Measurements from ENCODE around the gene VSIG8. TPM values are rescaled to one million over a fixed set of nuclear protein-coding genes. Genes with fewer than 3 reads are reported as not detected.

Gene VSIG8
- total and polyA plus RNA-seq, 2 donors (not counting 3 experiments of a cell fraction or from before 2014, with no cell fraction given), result not detected

DNA sequence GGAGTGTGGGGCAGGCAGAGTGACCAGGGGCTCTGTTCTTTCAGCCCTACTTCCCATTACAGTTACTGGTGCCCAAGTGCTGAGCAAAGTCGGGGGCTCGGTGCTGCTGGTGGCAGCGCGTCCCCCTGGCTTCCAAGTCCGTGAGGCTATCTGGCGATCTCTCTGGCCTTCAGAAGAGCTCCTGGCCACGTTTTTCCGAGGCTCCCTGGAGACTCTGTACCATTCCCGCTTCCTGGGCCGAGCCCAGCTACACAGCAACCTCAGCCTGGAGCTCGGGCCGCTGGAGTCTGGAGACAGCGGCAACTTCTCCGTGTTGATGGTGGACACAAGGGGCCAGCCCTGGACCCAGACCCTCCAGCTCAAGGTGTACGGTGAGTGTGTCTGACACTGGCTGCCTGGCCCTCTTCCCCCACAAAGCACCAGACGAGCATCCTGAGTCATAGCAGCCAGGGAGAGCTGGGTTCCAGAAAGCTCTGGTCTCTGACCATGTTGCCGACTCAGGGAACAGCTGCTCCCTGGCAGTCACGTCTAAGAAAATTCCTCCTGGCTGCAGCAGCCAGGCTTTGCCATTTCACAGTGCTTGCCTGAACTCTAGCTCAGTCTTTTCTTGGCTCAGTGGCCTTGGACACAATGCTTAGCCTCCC lies 32.5 kb downstream of the VSIG8 start:
- BruUV-seq (replicated peaks), result no TSS peak
- H4K20me1 ChIP-seq (replicated peaks; ENCODE audit: control insufficient read depth, extremely low read depth, insufficient read depth, low read length), result no peaks in the 10 kb centered on the region
- no peak for FAIRE-seq
- H3K9me3 ChIP-seq (replicated peaks; ENCODE audit: control insufficient read depth, insufficient read depth, low read length), result no peaks in the 10 kb centered on the region
- no peaks in the 10 kb centered on the region for H3K79me2 ChIP-seq (ENCODE audit: control insufficient read depth, insufficient read depth, low read length)
- ChIA-PET POLR2A (no interaction called here), CTCF (interaction anchor here (1.0 to 9.0 kb wide), 15 partner anchors 12 to 697 kb away, joined by 3 to 71 read pairs (median 4); partner anchors contain the start of gene DUSP23)
- intact Hi-C loops (cut with micrococcal nuclease), result loop anchor here (1.0 kb wide), 2 partner anchors 31 to 700 kb away; no protein-coding TSS in a partner anchor
- H3K4me1 ChIP-seq (ENCODE audit: control insufficient read depth, extremely low read depth, insufficient read depth, low read length), result no peaks in the 10 kb centered on the region
- DNase-seq (ENCODE audit: low read depth, low spot score), result no peak
- TF ChIP-seq EZH2 (IDR thresholded peaks at IDR 0.05; ENCODE audit: borderline replicate concordance, low read depth, low read length, severe bottlenecking), result no peak
- TF ChIP-seq, protein P1, sequence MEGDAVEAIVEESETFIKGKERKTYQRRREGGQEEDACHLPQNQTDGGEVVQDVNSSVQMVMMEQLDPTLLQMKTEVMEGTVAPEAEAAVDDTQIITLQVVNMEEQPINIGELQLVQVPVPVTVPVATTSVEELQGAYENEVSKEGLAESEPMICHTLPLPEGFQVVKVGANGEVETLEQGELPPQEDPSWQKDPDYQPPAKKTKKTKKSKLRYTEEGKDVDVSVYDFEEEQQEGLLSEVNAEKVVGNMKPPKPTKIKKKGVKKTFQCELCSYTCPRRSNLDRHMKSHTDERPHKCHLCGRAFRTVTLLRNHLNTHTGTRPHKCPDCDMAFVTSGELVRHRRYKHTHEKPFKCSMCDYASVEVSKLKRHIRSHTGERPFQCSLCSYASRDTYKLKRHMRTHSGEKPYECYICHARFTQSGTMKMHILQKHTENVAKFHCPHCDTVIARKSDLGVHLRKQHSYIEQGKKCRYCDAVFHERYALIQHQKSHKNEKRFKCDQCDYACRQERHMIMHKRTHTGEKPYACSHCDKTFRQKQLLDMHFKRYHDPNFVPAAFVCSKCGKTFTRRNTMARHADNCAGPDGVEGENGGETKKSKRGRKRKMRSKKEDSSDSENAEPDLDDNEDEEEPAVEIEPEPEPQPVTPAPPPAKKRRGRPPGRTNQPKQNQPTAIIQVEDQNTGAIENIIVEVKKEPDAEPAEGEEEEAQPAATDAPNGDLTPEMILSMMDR (IDR thresholded peaks at IDR 0.05; ENCODE audit: extremely low read depth in 1 of 2, insufficient read depth in 1 of 2, low read depth in 1 of 2, low read length in 2 of 2), result no peak
- no peak for TF ChIP-seq FOS (IDR thresholded peaks at IDR 0.05; ENCODE audit: borderline replicate concordance, insufficient read depth, low read length)
- no peak for TF ChIP-seq MYC (IDR thresholded peaks at IDR 0.05; ENCODE audit: low read depth, low read length)
- no peak for TF ChIP-seq JUN (IDR thresholded peaks at IDR 0.05; ENCODE audit: borderline replicate concordance, insufficient read depth, insufficient read length, low read depth)
- TF ChIP-seq, protein P2, sequence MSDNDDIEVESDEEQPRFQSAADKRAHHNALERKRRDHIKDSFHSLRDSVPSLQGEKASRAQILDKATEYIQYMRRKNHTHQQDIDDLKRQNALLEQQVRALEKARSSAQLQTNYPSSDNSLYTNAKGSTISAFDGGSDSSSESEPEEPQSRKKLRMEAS (IDR thresholded peaks at IDR 0.05; ENCODE audit: insufficient read depth, insufficient read length), result no peak
- TF ChIP-seq GATA2 (IDR thresholded peaks at IDR 0.05; ENCODE audit: insufficient read depth, insufficient read length, low read depth, low read length), result no peak
- no peak for TF ChIP-seq POLR2A (IDR thresholded peaks at IDR 0.05; ENCODE audit: low read depth, low read length)
- TF ChIP-seq POLR2AphosphoS5 (IDR thresholded peaks at IDR 0.05; ENCODE audit: insufficient read depth, low read depth, low read length), result no peak
- no peak overlapping the region for H3K4me2 ChIP-seq (ENCODE audit: insufficient read depth, low read length)
- H3K4me3 ChIP-seq (replicated peaks in 1 of 3; ENCODE audit: insufficient read depth in 1 of 3, low read depth in 1 of 3, low read length in 3 of 3), result no peak overlapping the region
- no peak overlapping the region for H2AFZ ChIP-seq (ENCODE audit: low read depth, low read length)
- no peaks in the 10 kb centered on the region for H3K27me3 ChIP-seq (ENCODE audit: control insufficient read depth in 2 of 2, insufficient read depth in 2 of 2, low read length in 2 of 2)
- no peaks in the 10 kb centered on the region for H3K9me1 ChIP-seq (replicated peaks; ENCODE audit: control insufficient read depth, extremely low read depth, insufficient read depth, low read length)
- no peak overlapping the region for H3K9ac ChIP-seq (replicated peaks; ENCODE audit: extremely low read depth, insufficient read depth, low read length)
- H3K27ac ChIP-seq (ENCODE audit: insufficient read depth, low read depth, low read length), result no peak overlapping the region
- H3K36me3 ChIP-seq (ENCODE audit: control insufficient read depth in 2 of 2, extremely low read depth in 1 of 2, insufficient read depth in 2 of 2, low read length in 2 of 2), result no peaks in the 10 kb centered on the region
- dilution Hi-C loops (cut with MboI; ENCODE audit: extremely low pct_ligation_motif_present, low sequenced_read_pairs), result no loop called here
